ENCODE data around the gene ZNF630. TPM values are rescaled to one million over a fixed set of nuclear protein-coding genes. Genes with fewer than 3 reads are reported as not detected.

The ZNF630 gene
- total RNA-seq: 0.98 and 1.1 TPM in 2 replicates

GRCh38 chrX:48071064-48071985 lies at the start of gene ZNF630:
Gene ZNF630 (minus strand): TSS chrX:48071640. CDS start chrX:48066886, 4,754 bp downstream.

Other genes starting within 250 kb of the ZNF630 start
- gene ZNF81, start 234.7 kb downstream of the ZNF630 start, total RNA-seq: 4.0 and 5.9 TPM in 2 replicates
- 2.6 and 3.1 TPM in 2 replicates for gene ZNF182, start 67.7 kb downstream of the ZNF630 start, total RNA-seq
- not detected in 2 replicates for gene SPACA5, start 64.7 kb downstream of the ZNF630 start, total RNA-seq
- not detected in 2 replicates for gene SPACA5B, start 59.0 kb upstream of the ZNF630 start, total RNA-seq
- not detected in 2 replicates for gene SSX5, start 125.2 kb upstream of the ZNF630 start, total RNA-seq
- not detected in 2 replicates for gene SSX1, start 183.8 kb upstream of the ZNF630 start, total RNA-seq

Measured in subcutaneous preadipocyte (primary cell).